Fibroblast of lung (primary cell): ENCODE measurements around the gene ECSCR. TPM values are rescaled to one million over a fixed set of nuclear protein-coding genes. Genes with fewer than 3 reads are reported as not detected.
"Not testable (repeated sequence)": the region's sequence is repeated elsewhere in the genome, so short reads cannot be mapped to it uniquely, and the experiment has no call there.

Experiments used
- DNase-seq, 2 donors: peaks; one replicate each; pipeline versions ENCODE4 v3.0.0 to v3.0.0-alpha.2; 2010; ENCODE audit warnings: low read depth in 2 of 2
- H2AFZ ChIP-seq: 2 replicates; pipeline ENCODE4 v1.5.1; 2012; ENCODE audit warnings: low read length, control low read depth, inconsistent platforms
- H3K27ac ChIP-seq: 2 replicates; pipeline ENCODE4 v1.5.1; 2011; ENCODE audit warnings: low read length, control low read depth; ENCODE audit not compliant: insufficient read depth
- H3K27me3 ChIP-seq: 2 replicates; pipeline ENCODE4 v1.5.1; 2011; ENCODE audit warnings: mild to moderate bottlenecking, low read length; ENCODE audit not compliant: control insufficient read depth, insufficient read depth
- H3K36me3 ChIP-seq: 2 replicates; pipeline ENCODE4 v1.5.1; 2011; ENCODE audit warnings: low read length; ENCODE audit not compliant: control insufficient read depth, insufficient read depth
- H3K4me1 ChIP-seq: 2 replicates; pipeline ENCODE4 v1.5.1; 2011; ENCODE audit warnings: low read length; ENCODE audit not compliant: control insufficient read depth, insufficient read depth; ENCODE audit errors: extremely low read depth
- H3K4me2 ChIP-seq: 2 replicates; pipeline ENCODE4 v1.5.1; 2011; ENCODE audit warnings: low read length, control low read depth; ENCODE audit not compliant: insufficient read depth; ENCODE audit errors: extremely low read depth
- H3K4me3 ChIP-seq, 4 experiments: fragments of 200-600 bp in 1 of 4; sonication (generic) in 1 of 4; replicated peaks in 1 of 4; 2 replicates each; pipeline ENCODE4 v1.5.1; 2011 to 2016; ENCODE audit warnings: low read length in 4 of 4, low read depth in 3 of 4, mild to moderate bottlenecking in 3 of 4, control low read depth in 2 of 4, inconsistent platforms in 1 of 4, mixed read lengths in 1 of 4; ENCODE audit not compliant: insufficient read depth in 1 of 4; ENCODE audit errors: control extremely low read depth in 1 of 4
- H3K79me2 ChIP-seq: 2 replicates; pipeline ENCODE4 v1.5.1; 2012; ENCODE audit warnings: mild to moderate bottlenecking, low read length, inconsistent platforms; ENCODE audit not compliant: control insufficient read depth, insufficient read depth
- H3K9ac ChIP-seq: 2 replicates; pipeline ENCODE4 v1.5.1; 2011; ENCODE audit warnings: mild to moderate bottlenecking, low read length, control low read depth; ENCODE audit not compliant: insufficient read depth
- H3K9me3 ChIP-seq: 2 replicates; pipeline ENCODE4 v1.5.1; 2012; ENCODE audit warnings: low read depth, low read length; ENCODE audit not compliant: control insufficient read depth, insufficient read depth
- H4K20me1 ChIP-seq: 2 replicates; pipeline ENCODE4 v1.5.1; 2011; ENCODE audit warnings: low read length; ENCODE audit not compliant: control insufficient read depth, insufficient read depth; ENCODE audit errors: extremely low read depth
- CTCF ChIP-seq, 2 donors: IDR thresholded peaks in 1 of 2; conservative IDR thresholded peaks in 1 of 2; 1 replicate in 1 of 2; 2 replicates in 1 of 2; pipeline ENCODE4 v1.5.1; 2011 to 2012; ENCODE audit warnings: low read length in 2 of 2, control low read depth in 1 of 2, inconsistent platforms in 1 of 2, low read depth in 1 of 2, mild to moderate bottlenecking in 1 of 2
- EZH2 ChIP-seq: IDR thresholded peaks from 2 replicates; pipeline ENCODE4 v1.5.1; 2012; ENCODE audit warnings: low read length, control low read depth, mild to moderate bottlenecking; ENCODE audit errors: missing control alignments
- polyA plus RNA-seq, 2 donors: library from polyadenylated mRNA; depleted of rRNA in 1 of 2; stranded (reverse) in 1 of 2; unstranded in 1 of 2; fragments of >200 nt; gene quantifications; 2 replicates each; pipeline ENCODE4 v1.2.1, GENCODE V29; 2011 to 2012; ENCODE audit warnings: missing spikeins in 1 of 2
- total RNA-seq: library from RNA; depleted of rRNA; stranded (reverse); fragments of >200 nt; gene quantifications from 2 replicates; pipeline ENCODE4 v1.2.1, GENCODE V29; 2014

Gene ECSCR
- total and polyA plus RNA-seq, 2 donors (not counting 1 experiment from before 2014, with no cell fraction given) = 0.18 TPM; not detected in 1

GRCh38 chr5:139486201-139486600 is 23.7 kb upstream of the ECSCR start:
- Histone ChIP-seq H2AFZ (no peak overlapping the region), H3K79me2 (peaks cover 7% of the 10 kb centered on the region), H4K20me1 (no peaks in the 10 kb centered on the region), H3K4me3 (no peak overlapping the region), H3K9me3 (no peaks in the 10 kb centered on the region), H3K4me2 (no peak overlapping the region), H3K9ac (no peak overlapping the region), H3K27me3 (no peaks in the 10 kb centered on the region), H3K4me1 (peaks cover 8% of the 10 kb centered on the region), H3K36me3 (no peaks in the 10 kb centered on the region), H3K27ac (no peak overlapping the region)
- no peak for TF ChIP-seq EZH2
- no peak for TF ChIP-seq CTCF (conservative IDR thresholded peaks at IDR 0.05 in 1 of 2, IDR thresholded peaks at IDR 0.05 in 1 of 2; ENCODE audit: low read depth in 1 of 2, low read length in 2 of 2)
- DNase-seq = no peak

GRCh38 chr5:139482890-139483208 is 20.3 kb upstream of the ECSCR start:
- Histone ChIP-seq H3K9ac (peak overlapping the region; percentile 80), H3K4me3 (peak overlapping the region in 2 of 4 experiments; percentile 63 to 82), H3K27ac (peak overlapping the region; percentile 99), H2AFZ (peak overlapping the region; percentile 73), H3K79me2 (peaks cover 14% of the 10 kb centered on the region), H3K4me2 (peak overlapping the region; percentile 98)
- H3K4me1 ChIP-seq, H3K9me3 ChIP-seq, H4K20me1 ChIP-seq, H3K27me3 ChIP-seq, H3K36me3 ChIP-seq, DNase-seq: not testable (repeated sequence)

- peaks cover 3% of the 10 kb centered on the region for H3K36me3 ChIP-seq
- TF ChIP-seq EZH2 = no peak
- TF ChIP-seq CTCF (conservative IDR thresholded peaks at IDR 0.05 in 1 of 2, IDR thresholded peaks at IDR 0.05 in 1 of 2; ENCODE audit: low read depth in 1 of 2, low read length in 2 of 2) = peak in 1 of 2 donors; percentile 2
- H3K27me3 ChIP-seq = no peaks in the 10 kb centered on the region
- peaks cover 8% of the 10 kb centered on the region for H3K4me1 ChIP-seq
- H3K27ac ChIP-seq = peak within 1 kb of the TSS; percentile 99
- no peaks in the 10 kb centered on the region for H3K9me3 ChIP-seq
- peak within 1 kb of the TSS; percentile 63 to 82 (median 73) for H3K4me3 ChIP-seq
- H3K4me2 ChIP-seq = peak within 1 kb of the TSS; percentile 98
- peak within 1 kb of the TSS; percentile 80 for H3K9ac ChIP-seq
- peaks cover 14% of the 10 kb centered on the region for H3K79me2 ChIP-seq
- H4K20me1 ChIP-seq = no peaks in the 10 kb centered on the region
- peak; percentile 95 to 97 for DNase-seq
- H2AFZ ChIP-seq = peak within 1 kb of the TSS; percentile 73
These were observed 19.7 kb upstream of the ECSCR start, which contains the start of gene STING1 for GRCh38 chr5:139482050-139482889. STING1 (minus strand) TSS chr5:139482758; CDS start chr5:139481704, 1,054 bp downstream.
